ENCODE results near the gene MAGEB1.

- TF ChIP-seq CTCF (IDR thresholded peaks at IDR 0.05) (no peak), POLR2A (IDR thresholded peaks at IDR 0.05) (no peak)
Measured at GRCh38 chrX:30241724-30242415, 5.1 kb upstream of the MAGEB1 start, which contains the start of gene MAGEB4.

Data from right lobe of liver (tissue), 4 donors.